ENCODE results near the gene VWCE. TPM values are rescaled to one million over a fixed set of nuclear protein-coding genes. Genes with fewer than 3 reads are reported as not detected.

The VWCE gene
- total and polyA plus RNA-seq, 10 of the 15 experiments (the other 5 are each of a cell fraction or from before 2014, with no cell fraction given), result 0.10 to 4.9 (median 2.4) TPM

DNA sequence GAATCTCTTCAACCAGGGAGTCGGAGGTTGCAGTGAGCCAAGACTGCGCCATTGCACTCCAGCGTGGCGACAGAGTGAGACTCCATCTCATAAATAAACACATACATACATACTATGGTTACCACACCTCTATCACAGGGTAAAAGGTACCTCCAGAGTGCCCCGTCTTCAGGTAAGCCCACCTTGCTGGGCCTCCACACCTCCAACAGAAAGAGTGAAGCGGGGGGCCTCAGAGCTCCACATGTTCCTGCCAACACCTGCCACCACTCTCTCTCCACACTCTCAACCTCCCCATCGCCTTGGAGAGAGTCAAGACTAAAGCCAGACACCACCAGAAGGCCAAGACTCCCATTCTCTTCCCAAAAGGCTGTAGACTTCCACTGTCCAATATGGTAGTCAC, 10.3 kb upstream of the VWCE start:
- ChIA-PET RAD21 (ENCODE audit: unreplicated experiment) (no interaction called here), CTCF (interaction anchor here (1.3 kb wide), 1 partner anchor 22 kb away, joined by 3 read pairs; no protein-coding TSS in a partner anchor), POLR2A (interaction anchor here (0.6 kb wide), 1 partner anchor 790 kb away, joined by 3 read pairs; no protein-coding TSS in a partner anchor), SMC1A (ENCODE audit: uncharacterized antibody, unreplicated experiment) (no interaction called here)
- intact Hi-C loops (cut with micrococcal nuclease; ENCODE audit: unreplicated experiment) (no loop called here), in situ Hi-C loops (cut with MboI) (no loop called here)
- Histone ChIP-seq H3K27ac (ENCODE audit: control insufficient read depth, insufficient read depth) (no peak overlapping the region), H3K4me2 (ENCODE audit: control insufficient read depth, insufficient read depth) (no peak overlapping the region), H3K4me3 (no peak overlapping the region), H4K20me1 (ENCODE audit: control insufficient read depth, insufficient read depth) (no peaks in the 10 kb centered on the region), H3K9ac (ENCODE audit: control insufficient read depth, insufficient read depth, low read length) (no peak overlapping the region), H3K79me2 (ENCODE audit: control insufficient read depth, insufficient read depth, low read length) (no peaks in the 10 kb centered on the region), H2AFZ (ENCODE audit: control insufficient read depth, low read depth, low read length) (no peak overlapping the region), H3K36me3 (ENCODE audit: control insufficient read depth in 2 of 2, insufficient read depth in 2 of 2, low read length in 1 of 2) (peaks cover 40 to 52% of the 10 kb centered on the region in 2 experiments), H3K9me3 (replicated peaks; ENCODE audit: control insufficient read depth, insufficient read depth, low read length) (no peaks in the 10 kb centered on the region), H3K4me1 (ENCODE audit: control insufficient read depth, insufficient read depth, low read length) (no peaks in the 10 kb centered on the region), H3K27me3 (replicated peaks in 1 of 2; ENCODE audit: control insufficient read depth in 2 of 2, insufficient read depth in 2 of 2, low read length in 1 of 2) (no peaks in the 10 kb centered on the region)
- DNase-seq (ENCODE audit: low read depth, low spot score), result no peak
- no TSS peak for BruUV-seq (replicated peaks)
- ATAC-seq, result no peak
- 86% methylated on average over 7 of the region's 7 CpGs for WGBS (ENCODE audit: insufficient coverage, insufficient replicate concordance, low lambda C conversion rate, missing lambda C conversion rate)
- TF ChIP-seq ZBTB33 (IDR thresholded peaks at IDR 0.05) (no peak), RBBP5 (conservative IDR thresholded peaks at IDR 0.05) (no peak), TARDBP (IDR thresholded peaks at IDR 0.05; ENCODE audit: borderline replicate concordance) (no peak), ATF7 (IDR thresholded peaks at IDR 0.05; ENCODE audit: low read depth) (no peak), KAT2A (conservative IDR thresholded peaks at IDR 0.05; ENCODE audit: control insufficient read depth, low read depth, low read length) (no peak), NR2C1 (IDR thresholded peaks at IDR 0.05) (no peak), POLR2AphosphoS5 (IDR thresholded peaks at IDR 0.05; ENCODE audit: low read length) (no peak), CBX5 (IDR thresholded peaks at IDR 0.05; ENCODE audit: low read depth) (no peak), ZZZ3 (IDR thresholded peaks at IDR 0.05; ENCODE audit: control insufficient read depth, insufficient read length, low read depth) (no peak), MEF2B (IDR thresholded peaks at IDR 0.05; ENCODE audit: partially characterized antibody, poor library complexity, severe bottlenecking) (no peak), SIN3A (IDR thresholded peaks at IDR 0.05; ENCODE audit: low read depth, low read length) (no peak), MEF2A (IDR thresholded peaks at IDR 0.05; ENCODE audit: insufficient read depth, low read depth, low read length) (no peak), RAD21 (IDR thresholded peaks at IDR 0.05; ENCODE audit: insufficient read depth, low read depth, low read length) (no peak), ZSCAN29 (IDR thresholded peaks at IDR 0.05) (no peak), HCFC1 (IDR thresholded peaks at IDR 0.05; ENCODE audit: low read length) (no peak), CTCF (IDR thresholded peaks at IDR 0.05 in 2 of 3, conservative IDR thresholded peaks at IDR 0.05 in 1 of 3; ENCODE audit: control insufficient read depth in 2 of 3, extremely low read depth in 1 of 3, insufficient read depth in 1 of 3, low read depth in 3 of 3, low read length in 3 of 3) (no peak), ZNF384 (IDR thresholded peaks at IDR 0.05; ENCODE audit: borderline replicate concordance, low read depth, low read length) (no peak), SUPT20H (IDR thresholded peaks at IDR 0.05; ENCODE audit: borderline replicate concordance, control insufficient read depth, low read depth, low read length) (no peak), PBX3 (IDR thresholded peaks at IDR 0.05; ENCODE audit: insufficient replicate concordance, low read depth, low read length) (no peak)
- TF ChIP-seq, protein P1, sequence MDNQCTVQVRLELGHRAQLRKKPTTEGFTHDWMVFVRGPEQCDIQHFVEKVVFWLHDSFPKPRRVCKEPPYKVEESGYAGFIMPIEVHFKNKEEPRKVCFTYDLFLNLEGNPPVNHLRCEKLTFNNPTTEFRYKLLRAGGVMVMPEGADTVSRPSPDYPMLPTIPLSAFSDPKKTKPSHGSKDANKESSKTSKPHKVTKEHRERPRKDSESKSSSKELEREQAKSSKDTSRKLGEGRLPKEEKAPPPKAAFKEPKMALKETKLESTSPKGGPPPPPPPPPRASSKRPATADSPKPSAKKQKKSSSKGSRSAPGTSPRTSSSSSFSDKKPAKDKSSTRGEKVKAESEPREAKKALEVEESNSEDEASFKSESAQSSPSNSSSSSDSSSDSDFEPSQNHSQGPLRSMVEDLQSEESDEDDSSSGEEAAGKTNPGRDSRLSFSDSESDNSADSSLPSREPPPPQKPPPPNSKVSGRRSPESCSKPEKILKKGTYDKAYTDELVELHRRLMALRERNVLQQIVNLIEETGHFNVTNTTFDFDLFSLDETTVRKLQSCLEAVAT (IDR thresholded peaks at IDR 0.05), result no peak
- FAIRE-seq, result no peak
